ENCODE data around the gene TSPAN4.

- TF ChIP-seq, protein P1, sequence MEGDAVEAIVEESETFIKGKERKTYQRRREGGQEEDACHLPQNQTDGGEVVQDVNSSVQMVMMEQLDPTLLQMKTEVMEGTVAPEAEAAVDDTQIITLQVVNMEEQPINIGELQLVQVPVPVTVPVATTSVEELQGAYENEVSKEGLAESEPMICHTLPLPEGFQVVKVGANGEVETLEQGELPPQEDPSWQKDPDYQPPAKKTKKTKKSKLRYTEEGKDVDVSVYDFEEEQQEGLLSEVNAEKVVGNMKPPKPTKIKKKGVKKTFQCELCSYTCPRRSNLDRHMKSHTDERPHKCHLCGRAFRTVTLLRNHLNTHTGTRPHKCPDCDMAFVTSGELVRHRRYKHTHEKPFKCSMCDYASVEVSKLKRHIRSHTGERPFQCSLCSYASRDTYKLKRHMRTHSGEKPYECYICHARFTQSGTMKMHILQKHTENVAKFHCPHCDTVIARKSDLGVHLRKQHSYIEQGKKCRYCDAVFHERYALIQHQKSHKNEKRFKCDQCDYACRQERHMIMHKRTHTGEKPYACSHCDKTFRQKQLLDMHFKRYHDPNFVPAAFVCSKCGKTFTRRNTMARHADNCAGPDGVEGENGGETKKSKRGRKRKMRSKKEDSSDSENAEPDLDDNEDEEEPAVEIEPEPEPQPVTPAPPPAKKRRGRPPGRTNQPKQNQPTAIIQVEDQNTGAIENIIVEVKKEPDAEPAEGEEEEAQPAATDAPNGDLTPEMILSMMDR (tag by site-specific recombination; IDR thresholded peaks at IDR 0.05) = no peak
- TF ChIP-seq, protein P2, sequence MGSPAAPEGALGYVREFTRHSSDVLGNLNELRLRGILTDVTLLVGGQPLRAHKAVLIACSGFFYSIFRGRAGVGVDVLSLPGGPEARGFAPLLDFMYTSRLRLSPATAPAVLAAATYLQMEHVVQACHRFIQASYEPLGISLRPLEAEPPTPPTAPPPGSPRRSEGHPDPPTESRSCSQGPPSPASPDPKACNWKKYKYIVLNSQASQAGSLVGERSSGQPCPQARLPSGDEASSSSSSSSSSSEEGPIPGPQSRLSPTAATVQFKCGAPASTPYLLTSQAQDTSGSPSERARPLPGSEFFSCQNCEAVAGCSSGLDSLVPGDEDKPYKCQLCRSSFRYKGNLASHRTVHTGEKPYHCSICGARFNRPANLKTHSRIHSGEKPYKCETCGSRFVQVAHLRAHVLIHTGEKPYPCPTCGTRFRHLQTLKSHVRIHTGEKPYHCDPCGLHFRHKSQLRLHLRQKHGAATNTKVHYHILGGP (tag by site-specific recombination; IDR thresholded peaks at IDR 0.05) = no peak
- TF ChIP-seq ZNF530 (tag by site-specific recombination; IDR thresholded peaks at IDR 0.05; ENCODE audit: low read depth) (no peak), ZNF302 (tag by site-specific recombination; IDR thresholded peaks at IDR 0.05; ENCODE audit: low read depth) (no peak), ZNF423 (tag by site-specific recombination; IDR thresholded peaks at IDR 0.05) (no peak), YY1 (tag by site-specific recombination; IDR thresholded peaks at IDR 0.05) (no peak), ZNF362 (tag by site-specific recombination; IDR thresholded peaks at IDR 0.05) (no peak), ZBTB21 (tag by site-specific recombination; IDR thresholded peaks at IDR 0.05) (no peak), ZBTB20 (tag by site-specific recombination; IDR thresholded peaks at IDR 0.05) (no peak), ZNF654 (tag by site-specific recombination; IDR thresholded peaks at IDR 0.05; ENCODE audit: low read depth) (no peak), ZNF121 (tag by site-specific recombination; IDR thresholded peaks at IDR 0.05) (no peak), GFI1B (tag by site-specific recombination; IDR thresholded peaks at IDR 0.05) (no peak)
- TF ChIP-seq, protein P3, sequence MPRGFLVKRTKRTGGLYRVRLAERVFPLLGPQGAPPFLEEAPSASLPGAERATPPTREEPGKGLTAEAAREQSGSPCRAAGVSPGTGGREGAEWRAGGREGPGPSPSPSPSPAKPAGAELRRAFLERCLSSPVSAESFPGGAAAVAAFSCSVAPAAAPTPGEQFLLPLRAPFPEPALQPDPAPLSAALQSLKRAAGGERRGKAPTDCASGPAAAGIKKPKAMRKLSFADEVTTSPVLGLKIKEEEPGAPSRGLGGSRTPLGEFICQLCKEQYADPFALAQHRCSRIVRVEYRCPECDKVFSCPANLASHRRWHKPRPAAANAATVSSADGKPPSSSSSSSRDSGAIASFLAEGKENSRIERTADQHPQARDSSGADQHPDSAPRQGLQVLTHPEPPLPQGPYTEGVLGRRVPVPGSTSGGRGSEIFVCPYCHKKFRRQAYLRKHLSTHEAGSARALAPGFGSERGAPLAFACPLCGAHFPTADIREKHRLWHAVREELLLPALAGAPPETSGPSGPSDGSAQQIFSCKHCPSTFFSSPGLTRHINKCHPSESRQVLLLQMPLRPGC (tag by site-specific recombination; IDR thresholded peaks at IDR 0.05) = no peak
These were observed 34.9 kb downstream of the TSPAN4 start for GRCh38 chr11:877565-877964.

Data from HEK293 (cell line).